GM12878 (cell line): ENCODE measurements around the gene LGI4. TPM values are rescaled to one million over a fixed set of nuclear protein-coding genes. Genes with fewer than 3 reads are reported as not detected.

Experiments
- ATAC-seq: fragments of 200-7000 bp; cut with Tn5 transposase; 3 replicates; pipeline ENCODE4 v1.9.1; 2020; ENCODE audit warnings: mild to moderate bottlenecking, moderate library complexity
- BruUV-seq: library from RNA; stranded (reverse); fragments of 400-500 nt; replicated peaks from 2 replicates; lab custom pipeline; 2021; lab: Mats Ljungman, UMichigan
- CTCF ChIA-PET: fragments of 300-600 bp; sonication (Branson Sonifier 250); formaldehyde crosslinking; extraction: SDS; loops from one replicate; lab custom pipeline; 2021; ENCODE audit warnings: inconsistent platforms; lab: Yijun Ruan, JAX
- POLR2A ChIA-PET: fragments of 350-600 bp; formaldehyde crosslinking; extraction: SDS; loops from one replicate; lab custom pipeline; 2021; ENCODE audit warnings: inconsistent platforms; lab: Charles Lee
- RAD21 ChIA-PET: fragments of 300-600 bp; sonication (Branson Sonifier 250); formaldehyde crosslinking; loops from one replicate; lab custom pipeline; 2023; ENCODE audit warnings: antibody characterized with exemption; ENCODE audit not compliant: unreplicated experiment; lab: Charles Lee
- SMC1A ChIA-PET: fragments of 300-600 bp; sonication (Branson Sonifier 250); formaldehyde crosslinking; loops from one replicate; lab custom pipeline; 2023; ENCODE audit not compliant: unreplicated experiment, uncharacterized antibody; lab: Charles Lee
- DNase-seq: peaks from one replicate; pipeline ENCODE4 v3.0.0-alpha.2; 2011; ENCODE audit warnings: low read depth, low spot score
- FAIRE-seq: peaks from 3 replicates; lab custom pipeline; 2011; peaks lifted over from hg19 to GRCh38; lab: Jason Lieb, UNC
- H2AFZ ChIP-seq: 2 replicates; pipeline ENCODE4 v1.6.0; 2011; ENCODE audit warnings: low read depth, low read length, control low read depth; ENCODE audit not compliant: control insufficient read depth
- H3K27ac ChIP-seq: 2 replicates; pipeline ENCODE4 v1.5.1; 2011; ENCODE audit warnings: control low read depth; ENCODE audit not compliant: control insufficient read depth, insufficient read depth
- H3K27me3 ChIP-seq, 2 experiments: replicated peaks in 1 of 2; 2 replicates each; pipeline versions ENCODE4 v1.6.0 to v1.6.1; 2011; ENCODE audit warnings: low read length in 1 of 2; ENCODE audit not compliant: control insufficient read depth in 2 of 2, insufficient read depth in 2 of 2
- H3K36me3 ChIP-seq, 2 experiments: 2 replicates each; pipeline ENCODE4 v1.5.1; 2011; ENCODE audit warnings: low read length in 1 of 2; ENCODE audit not compliant: control insufficient read depth in 2 of 2, insufficient read depth in 2 of 2
- H3K4me1 ChIP-seq: 2 replicates; pipeline ENCODE4 v1.6.1; 2011; ENCODE audit warnings: mild to moderate bottlenecking, low read length, moderate library complexity, mixed read lengths; ENCODE audit not compliant: control insufficient read depth, insufficient read depth
- H3K4me2 ChIP-seq: 2 replicates; pipeline ENCODE4 v1.6.0; 2011; ENCODE audit warnings: control low read depth; ENCODE audit not compliant: control insufficient read depth, insufficient read depth
- H3K4me3 ChIP-seq: fragments of 200-600 bp; sonication (generic); 2 replicates; pipeline ENCODE4 v1.5.1; 2016
- H3K79me2 ChIP-seq: 2 replicates; pipeline ENCODE4 v1.6.0; 2011; ENCODE audit warnings: low read length; ENCODE audit not compliant: control insufficient read depth, insufficient read depth
- H3K9ac ChIP-seq: 2 replicates; pipeline ENCODE4 v1.8.0; 2011; ENCODE audit warnings: low read length, control low read depth, mixed read lengths; ENCODE audit not compliant: control insufficient read depth, insufficient read depth
- H3K9me3 ChIP-seq: replicated peaks from 3 replicates; pipeline ENCODE4 v1.5.1; 2011; ENCODE audit warnings: mild to moderate bottlenecking, low read length; ENCODE audit not compliant: control insufficient read depth, insufficient read depth
- H4K20me1 ChIP-seq: 2 replicates; pipeline ENCODE4 v1.6.0; 2011; ENCODE audit not compliant: control insufficient read depth, insufficient read depth
- ASH2L ChIP-seq: fragments of 300-600, 200-600 bp; sonication (generic); IDR thresholded peaks from 2 replicates; pipeline ENCODE4 v1.6.1; 2017; ENCODE audit warnings: low read depth, mild to moderate bottlenecking, borderline replicate concordance
- BACH1 ChIP-seq: fragments of 450-650 bp; IDR thresholded peaks from 2 replicates; pipeline ENCODE4 v1.6.1; 2017; ENCODE audit warnings: mild to moderate bottlenecking, borderline replicate concordance
- FOS ChIP-seq: IDR thresholded peaks from 3 replicates; pipeline ENCODE4 v1.6.1; 2011; ENCODE audit warnings: borderline replicate concordance; ENCODE audit not compliant: insufficient read length; ENCODE audit errors: extremely low read depth
- GABPA ChIP-seq: IDR thresholded peaks from 2 replicates; pipeline ENCODE4 v1.6.1; 2014; ENCODE audit warnings: antibody characterized with exemption, low read depth, mild to moderate bottlenecking, inconsistent platforms
- HCFC1 ChIP-seq: fragments of 150-350 bp; IDR thresholded peaks from 2 replicates; pipeline ENCODE4 v1.6.1; 2014; ENCODE audit warnings: low read length
- HDAC2 ChIP-seq: fragments of 200-600 bp; sonication (generic); IDR thresholded peaks from 2 replicates; pipeline ENCODE4 v1.6.1; 2017
- KDM1A ChIP-seq: fragments of 200-600 bp; sonication (generic); IDR thresholded peaks from 2 replicates; pipeline ENCODE4 v1.6.1; 2016; ENCODE audit warnings: borderline replicate concordance
- KLF5 ChIP-seq: fragments of 450-650 bp; IDR thresholded peaks from 2 replicates; pipeline ENCODE4 v1.6.1; 2014; ENCODE audit warnings: mild to moderate bottlenecking; ENCODE audit not compliant: partially characterized antibody
- MEF2B ChIP-seq: fragments of 450-650 bp; IDR thresholded peaks from 2 replicates; pipeline ENCODE4 v1.6.1; 2018; ENCODE audit warnings: mild to moderate bottlenecking, moderate library complexity; ENCODE audit not compliant: partially characterized antibody, poor library complexity, severe bottlenecking
- NFYB ChIP-seq: IDR thresholded peaks from 2 replicates; pipeline ENCODE4 v1.6.1; 2011; ENCODE audit warnings: low read depth, mild to moderate bottlenecking, low read length, improper control_type of control experiment, moderate library complexity; ENCODE audit not compliant: insufficient read depth
- NR2F1 ChIP-seq: fragments of 450-650 bp; conservative IDR thresholded peaks from 2 replicates; pipeline ENCODE4 v1.6.1; 2017; ENCODE audit warnings: mild to moderate bottlenecking
- PAX8 ChIP-seq: fragments of 450-650 bp; IDR thresholded peaks from 2 replicates; pipeline ENCODE4 v1.6.1; 2017; ENCODE audit warnings: mild to moderate bottlenecking, moderate library complexity
- POU2F2 ChIP-seq: IDR thresholded peaks from 3 replicates; pipeline ENCODE4 v1.6.1; 2011; ENCODE audit warnings: low read depth, mild to moderate bottlenecking, low read length, borderline replicate concordance
- RAD21 ChIP-seq: IDR thresholded peaks from 2 replicates; pipeline ENCODE4 v1.6.1; 2011; ENCODE audit warnings: mild to moderate bottlenecking, low read depth, low read length, moderate library complexity; ENCODE audit not compliant: insufficient read depth
- RUNX3 ChIP-seq: IDR thresholded peaks from 2 replicates; pipeline ENCODE4 v1.6.1; 2012; ENCODE audit warnings: low read length, inconsistent platforms
- SKIL ChIP-seq: fragments of 450-650 bp; IDR thresholded peaks from 2 replicates; pipeline ENCODE4 v1.6.1; 2017; ENCODE audit warnings: mild to moderate bottlenecking, low read depth, inconsistent platforms; ENCODE audit not compliant: poor library complexity, severe bottlenecking
- SREBF2 ChIP-seq: IDR thresholded peaks from 2 replicates; pipeline ENCODE4 v1.6.1; 2012; ENCODE audit warnings: mild to moderate bottlenecking, low read length
- ZNF207 ChIP-seq: fragments of 450-650 bp; IDR thresholded peaks from 2 replicates; pipeline ENCODE4 v1.6.1; 2014; ENCODE audit warnings: antibody characterized with exemption, mild to moderate bottlenecking, borderline replicate concordance
- WGBS: methylation state at CpG from one replicate; pipeline ENCODE4 v1.1.6; 2016; ENCODE audit warnings: low lambda C conversion rate; ENCODE audit not compliant: insufficient replicate concordance, insufficient coverage; ENCODE audit errors: missing lambda C conversion rate; 5-methylcytosine and 5-hydroxymethylcytosine counted together
- in situ Hi-C: fragments of 300-500 bp; cut with MboI; formaldehyde crosslinking; loops from 9 replicates; pipeline ENCODE4 v1.14.3; 2018; ENCODE audit warnings: mixed read lengths
- intact Hi-C: fragments of 100-400 bp; cut with micrococcal nuclease; formaldehyde crosslinking; loops from one replicate; pipeline ENCODE4 v1.14.2; 2022; ENCODE audit not compliant: unreplicated experiment
- polyA plus RNA-seq, 11 experiments: library from polyadenylated mRNA; depleted of rRNA in 4 of 11; unstranded in 6 of 11; stranded (reverse) in 5 of 11; fragments of >200 nt; fragmentation: Nextera tagmentation in 4 of 11; fragmentation: Illumina TruSeq in 1 of 11; extraction: Ambion mirVana in 4 of 11; extraction: Trizol in 1 of 11; gene quantifications; 1 replicate in 1 of 11; 2 replicates in 10 of 11; pipeline versions ENCODE4 v1.2.1 to v1.2.3, GENCODE V29; 2011 to 2016; ENCODE audit warnings: inconsistent platforms in 2 of 11, missing spikeins in 2 of 11, low read depth in 1 of 11
- total RNA-seq, 4 experiments: library from RNA; depleted of rRNA in 3 of 4; stranded (reverse); fragments of >200 nt in 3 of 4; fragmentation: Illumina TruSeq in 1 of 4; extraction: Trizol in 1 of 4; gene quantifications; 2 replicates each; pipeline versions ENCODE4 v1.2.1 to v1.2.3, GENCODE V29; 2013 to 2021

Gene LGI4
- total and polyA plus RNA-seq, 10 of the 15 experiments (the other 5 are each of a cell fraction or from before 2014, with no cell fraction given), result 0.11 TPM; not detected in 9

GRCh38 chr19:35086455-35086854 lies 48.4 kb downstream of the LGI4 start (continued):
- TF ChIP-seq FOS (no peak), ASH2L (no peak), BACH1 (no peak), PAX8 (no peak)

GRCh38 chr19:35085947-35086346 lies 48.9 kb downstream of the LGI4 start:
- Histone ChIP-seq H3K9ac (peak overlapping the region; percentile 47), H4K20me1 (no peaks in the 10 kb centered on the region), H3K27me3 (no peaks in the 10 kb centered on the region; a peak in 1 of 4 replicates), H3K79me2 (no peaks in the 10 kb centered on the region), H2AFZ (peak overlapping the region; percentile 64), H3K9me3 (no peaks in the 10 kb centered on the region), H3K36me3 (no peaks in the 10 kb centered on the region), H3K4me2 (peak overlapping the region; percentile 66), H3K4me3 (no peak overlapping the region), H3K4me1 (peaks cover 21% of the 10 kb centered on the region), H3K27ac (peak overlapping the region; percentile 67)
- ATAC-seq (peak; percentile 62), DNase-seq (peak; percentile 42), FAIRE-seq (peak; percentile 91)
- intact Hi-C loops (loop anchor here (1.0 kb wide), 1 partner anchor 19 kb away; no protein-coding TSS in a partner anchor), in situ Hi-C loops (no loop called here)
- POLR2A ChIA-PET, result no interaction called here
- CTCF ChIA-PET, result interaction anchor here (0.7 to 4.4 kb wide), 16 partner anchors 16 to 114 kb away, joined by 3 to 66 read pairs (median 4); partner anchors contain the start of gene LGI4
- BruUV-seq, result no TSS peak
- WGBS, result 3% methylated on average over 6 of the region's 6 CpGs
- SMC1A ChIA-PET, result interaction anchor here (0.6 to 3.3 kb wide), 9 partner anchors 16 to 159 kb away, joined by 3 to 31 read pairs (median 3); partner anchors contain the start of gene ZNF30
- RAD21 ChIA-PET, result interaction anchor here (0.8 to 2.5 kb wide), 6 partner anchors 14 to 56 kb away, joined by 3 to 26 read pairs (median 4); no protein-coding TSS in a partner anchor
- TF ChIP-seq KLF5 (no peak), NR2F1 (no peak), NFYB (no peak), GABPA (no peak), ZNF207 (no peak), SREBF2 (no peak), RUNX3 (peak; percentile 40), RAD21 (no peak), KDM1A (no peak), HCFC1 (no peak), POU2F2 (no peak), SKIL (no peak), HDAC2 (no peak), MEF2B (peak; percentile 58)
